ENCODE data around the gene CACYBP. TPM values are rescaled to one million over a fixed set of nuclear protein-coding genes. Genes with fewer than 3 reads are reported as not detected.

CACYBP gene
- total and polyA plus RNA-seq, 10 donors: 32.3 to 128 (median 63.1) TPM

GRCh38 chr1:175002910-175003517, 3.3 kb downstream of the CACYBP start:
- intact Hi-C loops (cut with DNase I; ENCODE audit: low total_unique reads): no loop called here
- Histone ChIP-seq H3K27me3 (replicated peaks in 1 of 7) (no peaks in the 10 kb centered on the region), H3K4me1 (peaks cover 20 to 75% (median 51%) of the 10 kb centered on the region in 6 donors), H3K27ac (no peak overlapping the region), H3K36me3 (peaks cover 0 to 35% (median 31%) of the 10 kb centered on the region in 6 donors), H3K4me3 (no peak overlapping the region), H3K9me3 (no peaks in the 10 kb centered on the region)
- TF ChIP-seq POLR2AphosphoS5 (IDR thresholded peaks at IDR 0.05) (no peak), CTCF (IDR thresholded peaks at IDR 0.05 in 8 of 11, conservative IDR thresholded peaks at IDR 0.05 in 3 of 11) (no peak), POLR2A (IDR thresholded peaks at IDR 0.05) (no peak)
- DNase-seq: no peak
- 78 to 88% (median 85%) methylated on average over 17 of the region's 17 CpGs for WGBS, 5 donors

- DNase-seq: no peak
- 51 to 83% (median 71%) methylated on average over 2 of the region's 2 CpGs for WGBS, 5 donors
- H3K4me3 ChIP-seq: no peak overlapping the region
- no peak for TF ChIP-seq CTCF (IDR thresholded peaks at IDR 0.05 in 8 of 11, conservative IDR thresholded peaks at IDR 0.05 in 3 of 11)
- no peak for TF ChIP-seq POLR2AphosphoS5 (IDR thresholded peaks at IDR 0.05)
- TF ChIP-seq POLR2A (IDR thresholded peaks at IDR 0.05): no peak
- H3K27ac ChIP-seq: no peak overlapping the region
- H3K36me3 ChIP-seq: peaks cover 0 to 40% (median 36%) of the 10 kb centered on the region in 6 donors
- no peaks in the 10 kb centered on the region for H3K27me3 ChIP-seq (replicated peaks in 1 of 7)
- peaks cover 20 to 70% (median 46%) of the 10 kb centered on the region in 6 donors for H3K4me1 ChIP-seq
- intact Hi-C loops (cut with DNase I; ENCODE audit: low total_unique reads): no loop called here
- no peaks in the 10 kb centered on the region for H3K9me3 ChIP-seq
Measured at GRCh38 chr1:175003521-175003920, 3.8 kb downstream of the CACYBP start.

GRCh38 chr1:175005085-175005783, 5.5 kb downstream of the CACYBP start:
- H3K9me3 ChIP-seq: no peaks in the 10 kb centered on the region
- intact Hi-C loops (cut with DNase I; ENCODE audit: low total_unique reads): no loop called here
- peaks cover 0 to 57% (median 50%) of the 10 kb centered on the region in 6 donors for H3K36me3 ChIP-seq
- WGBS, 5 donors: 85 to 93% (median 88%) methylated on average over 8 of the region's 8 CpGs
- no peak overlapping the region for H3K27ac ChIP-seq
- no peaks in the 10 kb centered on the region for H3K27me3 ChIP-seq (replicated peaks in 1 of 7)
- no peak for TF ChIP-seq POLR2AphosphoS5 (IDR thresholded peaks at IDR 0.05)
- no peak for TF ChIP-seq CTCF (IDR thresholded peaks at IDR 0.05 in 8 of 11, conservative IDR thresholded peaks at IDR 0.05 in 3 of 11)
- TF ChIP-seq POLR2A (IDR thresholded peaks at IDR 0.05): no peak
- no peak for DNase-seq
- H3K4me1 ChIP-seq: peaks cover 20 to 75% (median 43%) of the 10 kb centered on the region in 6 donors
- no peak overlapping the region for H3K4me3 ChIP-seq

GRCh38 chr1:175009532-175009931, 9.8 kb downstream of the CACYBP start:
- WGBS, 5 donors: 69 to 83% (median 79%) methylated on average over 10 of the region's 10 CpGs
- Histone ChIP-seq H3K27me3 (replicated peaks in 1 of 7) (no peaks in the 10 kb centered on the region), H3K9me3 (no peaks in the 10 kb centered on the region), H3K4me3 (no peak overlapping the region), H3K36me3 (peaks cover 0 to 100% (median 91%) of the 10 kb centered on the region in 6 donors), H3K4me1 (peaks cover 0 to 32% (median 2%) of the 10 kb centered on the region in 6 donors), H3K27ac (no peak overlapping the region)
- intact Hi-C loops (cut with DNase I; ENCODE audit: low total_unique reads): no loop called here
- DNase-seq: no peak
- TF ChIP-seq POLR2A (IDR thresholded peaks at IDR 0.05) (no peak), POLR2AphosphoS5 (IDR thresholded peaks at IDR 0.05) (no peak), CTCF (IDR thresholded peaks at IDR 0.05 in 8 of 11, conservative IDR thresholded peaks at IDR 0.05 in 3 of 11) (no peak)

Measured in spleen (tissue), 11 donors.